ENCODE measurements around the gene ADAMTS12. TPM values are rescaled to one million over a fixed set of nuclear protein-coding genes. Genes with fewer than 3 reads are reported as not detected.

The ADAMTS12 gene
- total RNA-seq, 1 experiment from 2014 or later: not detected

GRCh38 chr5:33892620-33893137 is 889 bp upstream of the ADAMTS12 start:
- Histone ChIP-seq H4K20me1 (ENCODE audit: insufficient read depth, low read depth, low read length) (no peaks in the 10 kb centered on the region), H3K9me2 (replicated peaks; ENCODE audit: insufficient read depth, low read length) (no peaks in the 10 kb centered on the region), H3K4me3 (ENCODE audit: low read length) (no peak overlapping the region), H3K27me3 (ENCODE audit: low read length) (no peaks in the 10 kb centered on the region), H3K4me2 (ENCODE audit: low read depth, low read length, poor library complexity, severe bottlenecking) (no peak overlapping the region), H3K4me1 (ENCODE audit: low read length) (no peaks in the 10 kb centered on the region), H2AFZ (ENCODE audit: low read length) (no peak overlapping the region), H3K36me3 (ENCODE audit: insufficient read depth, low read length) (no peaks in the 10 kb centered on the region), H3K9me3 (ENCODE audit: low read length) (no peaks in the 10 kb centered on the region), H3K79me2 (ENCODE audit: low read length) (no peaks in the 10 kb centered on the region), H3K9ac (ENCODE audit: low read length) (no peak overlapping the region), H3K27ac (ENCODE audit: low read length) (no peak overlapping the region)
- DNase-seq: no peak

GRCh38 chr5:33891446-33891787 is 373 bp downstream of the ADAMTS12 start:
- DNase-seq: no peak
- H3K9me3 ChIP-seq (ENCODE audit: low read length): no peaks in the 10 kb centered on the region
- H3K27ac ChIP-seq (ENCODE audit: low read length): no peak overlapping the region
- no peak overlapping the region for H2AFZ ChIP-seq (ENCODE audit: low read length)
- no peak overlapping the region for H3K4me2 ChIP-seq (ENCODE audit: low read depth, low read length, poor library complexity, severe bottlenecking)
- no peaks in the 10 kb centered on the region for H3K79me2 ChIP-seq (ENCODE audit: low read length)
- H4K20me1 ChIP-seq (ENCODE audit: insufficient read depth, low read depth, low read length): no peaks in the 10 kb centered on the region
- H3K4me1 ChIP-seq (ENCODE audit: low read length): no peaks in the 10 kb centered on the region
- no peaks in the 10 kb centered on the region for H3K36me3 ChIP-seq (ENCODE audit: insufficient read depth, low read length)
- H3K4me3 ChIP-seq (ENCODE audit: low read length): no peak overlapping the region
- no peaks in the 10 kb centered on the region for H3K9me2 ChIP-seq (replicated peaks; ENCODE audit: insufficient read depth, low read length)
- H3K9ac ChIP-seq (ENCODE audit: low read length): no peak overlapping the region
- no peaks in the 10 kb centered on the region for H3K27me3 ChIP-seq (ENCODE audit: low read length)

- Histone ChIP-seq H3K4me2 (ENCODE audit: low read depth, low read length, poor library complexity, severe bottlenecking) (no peak overlapping the region), H3K9me3 (ENCODE audit: low read length) (no peaks in the 10 kb centered on the region), H3K79me2 (ENCODE audit: low read length) (no peaks in the 10 kb centered on the region), H3K4me1 (ENCODE audit: low read length) (no peaks in the 10 kb centered on the region), H2AFZ (ENCODE audit: low read length) (no peak overlapping the region), H3K9ac (ENCODE audit: low read length) (no peak overlapping the region), H4K20me1 (ENCODE audit: insufficient read depth, low read depth, low read length) (no peaks in the 10 kb centered on the region), H3K27me3 (ENCODE audit: low read length) (no peaks in the 10 kb centered on the region), H3K27ac (ENCODE audit: low read length) (no peak overlapping the region), H3K9me2 (replicated peaks; ENCODE audit: insufficient read depth, low read length) (no peaks in the 10 kb centered on the region), H3K36me3 (ENCODE audit: insufficient read depth, low read length) (no peaks in the 10 kb centered on the region), H3K4me3 (ENCODE audit: low read length) (no peak overlapping the region)
- DNase-seq: no peak
Measured at GRCh38 chr5:33890131-33891032, 1.4 kb downstream of the ADAMTS12 start.

- H3K36me3 ChIP-seq (ENCODE audit: insufficient read depth, low read length): no peaks in the 10 kb centered on the region
- no peaks in the 10 kb centered on the region for H3K4me1 ChIP-seq (ENCODE audit: low read length)
- no peaks in the 10 kb centered on the region for H4K20me1 ChIP-seq (ENCODE audit: insufficient read depth, low read depth, low read length)
- H3K9me2 ChIP-seq (replicated peaks; ENCODE audit: insufficient read depth, low read length): no peaks in the 10 kb centered on the region
- no peaks in the 10 kb centered on the region for H3K9me3 ChIP-seq (ENCODE audit: low read length)
- no peak overlapping the region for H3K27ac ChIP-seq (ENCODE audit: low read length)
- no peak for DNase-seq
- H3K79me2 ChIP-seq (ENCODE audit: low read length): no peaks in the 10 kb centered on the region
- no peaks in the 10 kb centered on the region for H3K27me3 ChIP-seq (ENCODE audit: low read length)
- no peak overlapping the region for H3K9ac ChIP-seq (ENCODE audit: low read length)
- no peak overlapping the region for H3K4me2 ChIP-seq (ENCODE audit: low read depth, low read length, poor library complexity, severe bottlenecking)
- no peak overlapping the region for H3K4me3 ChIP-seq (ENCODE audit: low read length)
- no peak overlapping the region for H2AFZ ChIP-seq (ENCODE audit: low read length)
Measured at GRCh38 chr5:33888587-33888986, 3.2 kb downstream of the ADAMTS12 start.

GRCh38 chr5:33887268-33887667 is 4.5 kb downstream of the ADAMTS12 start:
- H3K79me2 ChIP-seq (ENCODE audit: low read length): no peaks in the 10 kb centered on the region
- no peak overlapping the region for H3K9ac ChIP-seq (ENCODE audit: low read length)
- H3K9me3 ChIP-seq (ENCODE audit: low read length): no peaks in the 10 kb centered on the region
- no peaks in the 10 kb centered on the region for H3K9me2 ChIP-seq (replicated peaks; ENCODE audit: insufficient read depth, low read length)
- no peak overlapping the region for H3K4me3 ChIP-seq (ENCODE audit: low read length)
- H3K4me1 ChIP-seq (ENCODE audit: low read length): no peaks in the 10 kb centered on the region
- no peak overlapping the region for H3K27ac ChIP-seq (ENCODE audit: low read length)
- DNase-seq: no peak
- H3K27me3 ChIP-seq (ENCODE audit: low read length): no peaks in the 10 kb centered on the region
- no peaks in the 10 kb centered on the region for H4K20me1 ChIP-seq (ENCODE audit: insufficient read depth, low read depth, low read length)
- no peak overlapping the region for H3K4me2 ChIP-seq (ENCODE audit: low read depth, low read length, poor library complexity, severe bottlenecking)
- H2AFZ ChIP-seq (ENCODE audit: low read length): no peak overlapping the region
- no peaks in the 10 kb centered on the region for H3K36me3 ChIP-seq (ENCODE audit: insufficient read depth, low read length)

- Histone ChIP-seq H3K4me3 (ENCODE audit: low read length) (no peak overlapping the region), H3K36me3 (ENCODE audit: insufficient read depth, low read length) (no peaks in the 10 kb centered on the region), H3K79me2 (ENCODE audit: low read length) (no peaks in the 10 kb centered on the region), H3K9ac (ENCODE audit: low read length) (no peak overlapping the region), H3K27ac (ENCODE audit: low read length) (no peak overlapping the region), H3K9me2 (replicated peaks; ENCODE audit: insufficient read depth, low read length) (no peaks in the 10 kb centered on the region), H4K20me1 (ENCODE audit: insufficient read depth, low read depth, low read length) (no peaks in the 10 kb centered on the region), H3K27me3 (ENCODE audit: low read length) (no peaks in the 10 kb centered on the region), H3K4me2 (ENCODE audit: low read depth, low read length, poor library complexity, severe bottlenecking) (no peak overlapping the region), H3K4me1 (ENCODE audit: low read length) (no peaks in the 10 kb centered on the region), H2AFZ (ENCODE audit: low read length) (no peak overlapping the region), H3K9me3 (ENCODE audit: low read length) (no peaks in the 10 kb centered on the region)
- no peak for DNase-seq
Measured at GRCh38 chr5:33886283-33886682, 5.5 kb downstream of the ADAMTS12 start.

GRCh38 chr5:33885679-33886078 is 6.1 kb downstream of the ADAMTS12 start:
- Histone ChIP-seq H3K9me3 (ENCODE audit: low read length) (no peaks in the 10 kb centered on the region), H2AFZ (ENCODE audit: low read length) (no peak overlapping the region), H3K4me2 (ENCODE audit: low read depth, low read length, poor library complexity, severe bottlenecking) (no peak overlapping the region), H3K36me3 (ENCODE audit: insufficient read depth, low read length) (no peaks in the 10 kb centered on the region), H4K20me1 (ENCODE audit: insufficient read depth, low read depth, low read length) (no peaks in the 10 kb centered on the region), H3K27ac (ENCODE audit: low read length) (no peak overlapping the region), H3K4me1 (ENCODE audit: low read length) (no peaks in the 10 kb centered on the region), H3K9ac (ENCODE audit: low read length) (no peak overlapping the region), H3K27me3 (ENCODE audit: low read length) (no peaks in the 10 kb centered on the region), H3K9me2 (replicated peaks; ENCODE audit: insufficient read depth, low read length) (no peaks in the 10 kb centered on the region), H3K79me2 (ENCODE audit: low read length) (no peaks in the 10 kb centered on the region), H3K4me3 (ENCODE audit: low read length) (no peak overlapping the region)
- no peak for DNase-seq

GRCh38 chr5:33883482-33883881 is 8.3 kb downstream of the ADAMTS12 start:
- Histone ChIP-seq H3K4me2 (ENCODE audit: low read depth, low read length, poor library complexity, severe bottlenecking) (no peak overlapping the region), H3K79me2 (ENCODE audit: low read length) (no peaks in the 10 kb centered on the region), H3K27me3 (ENCODE audit: low read length) (no peaks in the 10 kb centered on the region)

More at GRCh38 chr5:33883482-33883881, 8.3 kb downstream of the ADAMTS12 start:
- DNase-seq: no peak
- Histone ChIP-seq H3K36me3 (ENCODE audit: insufficient read depth, low read length) (no peaks in the 10 kb centered on the region), H3K9me2 (replicated peaks; ENCODE audit: insufficient read depth, low read length) (no peaks in the 10 kb centered on the region), H2AFZ (ENCODE audit: low read length) (no peak overlapping the region), H4K20me1 (ENCODE audit: insufficient read depth, low read depth, low read length) (no peaks in the 10 kb centered on the region), H3K27ac (ENCODE audit: low read length) (no peak overlapping the region), H3K9me3 (ENCODE audit: low read length) (no peaks in the 10 kb centered on the region), H3K4me1 (ENCODE audit: low read length) (no peaks in the 10 kb centered on the region), H3K4me3 (ENCODE audit: low read length) (no peak overlapping the region), H3K9ac (ENCODE audit: low read length) (no peak overlapping the region)

All from Karpas-422 (cell line).